ENCODE data around the gene MAGEE2. TPM values are rescaled to one million over a fixed set of nuclear protein-coding genes. Genes with fewer than 3 reads are reported as not detected.

MAGEE2 gene
- total RNA-seq: 0.47 TPM

GRCh38 chrX:75784680-75785491 is at the start of gene MAGEE2:
MAGEE2 (minus strand) TSS chrX:75785254; CDS start chrX:75785051, 203 bp downstream.

